Endothelial cell of umbilical vein (primary cell): ENCODE results near the gene GRM4.

ENCODE experiments used
- EZH2 ChIP-seq: IDR thresholded peaks from 2 replicates; pipeline ENCODE4 v1.6.1; 2012; ENCODE audit warnings: borderline replicate concordance, low read depth, mild to moderate bottlenecking, moderate library complexity, low read length, inconsistent platforms; ENCODE audit not compliant: severe bottlenecking
- FOS ChIP-seq: IDR thresholded peaks from 2 replicates; pipeline ENCODE4 v1.6.1; 2011; ENCODE audit warnings: mild to moderate bottlenecking, low read length, moderate library complexity, borderline replicate concordance; ENCODE audit not compliant: insufficient read depth
- MYC ChIP-seq: IDR thresholded peaks from one replicate; pipeline ENCODE4 v1.6.1; 2011; ENCODE audit warnings: mild to moderate bottlenecking, low read depth, low read length
- POLR2A ChIP-seq: IDR thresholded peaks from 2 replicates; pipeline ENCODE4 v1.6.1; 2012; ENCODE audit warnings: low read depth, mild to moderate bottlenecking, control low read depth, low read length
- TF ChIP-seq, protein P1 (sequence below), 2 donors: IDR thresholded peaks; 1 replicate in 1 of 2; 2 replicates in 1 of 2; pipeline ENCODE4 v1.5.1; 2011; ENCODE audit warnings: low read length in 2 of 2, mild to moderate bottlenecking in 2 of 2, moderate library complexity in 2 of 2, control low read depth in 1 of 2, inconsistent platforms in 1 of 2, low read depth in 1 of 2; ENCODE audit not compliant: insufficient read depth in 1 of 2; ENCODE audit errors: extremely low read depth in 1 of 2

DNA sequence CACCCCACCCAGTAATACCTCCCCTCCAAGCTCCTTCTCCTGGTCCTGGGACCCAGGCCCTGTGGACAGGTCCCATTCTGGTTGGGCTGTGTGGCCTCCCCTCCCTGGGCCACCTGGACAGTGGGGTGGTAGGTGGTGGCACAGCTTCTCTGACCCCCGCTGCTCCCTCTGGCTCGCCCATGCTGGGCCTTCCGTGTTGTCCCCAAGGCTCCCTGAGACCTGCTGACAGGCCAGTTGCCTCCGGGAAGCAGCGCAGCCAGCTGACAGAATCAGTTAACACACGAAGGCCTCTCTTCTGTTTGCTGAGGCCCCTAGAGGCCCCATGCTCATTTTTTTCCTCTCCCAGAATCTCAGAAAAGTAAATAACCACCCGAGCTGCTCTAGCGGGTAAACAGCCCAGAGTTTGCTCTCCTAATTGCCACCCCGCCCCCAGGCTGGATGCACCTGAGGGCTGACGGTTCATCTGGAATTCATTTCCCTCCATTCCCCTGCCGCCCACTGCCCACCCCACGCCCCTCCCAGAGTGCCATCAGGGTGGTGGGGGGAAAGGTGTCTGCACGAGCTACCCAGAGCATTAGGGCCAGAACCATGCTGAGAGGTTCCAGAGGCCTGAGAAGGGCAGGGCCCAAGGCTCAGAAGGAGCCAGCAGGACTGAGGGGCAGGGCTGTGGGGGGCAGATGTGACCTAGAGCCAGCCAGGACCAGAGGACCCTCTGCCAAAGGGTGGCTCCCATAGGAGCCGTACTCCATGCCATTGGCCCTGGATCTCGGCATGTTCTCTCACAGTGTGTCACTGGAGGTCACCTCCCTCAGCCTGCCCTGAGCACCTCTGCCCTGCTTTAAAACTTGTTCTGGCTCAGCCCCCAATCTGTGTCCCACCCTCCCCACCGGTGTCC, 157.5 kb downstream of the GRM4 start:
- TF ChIP-seq, protein P1, sequence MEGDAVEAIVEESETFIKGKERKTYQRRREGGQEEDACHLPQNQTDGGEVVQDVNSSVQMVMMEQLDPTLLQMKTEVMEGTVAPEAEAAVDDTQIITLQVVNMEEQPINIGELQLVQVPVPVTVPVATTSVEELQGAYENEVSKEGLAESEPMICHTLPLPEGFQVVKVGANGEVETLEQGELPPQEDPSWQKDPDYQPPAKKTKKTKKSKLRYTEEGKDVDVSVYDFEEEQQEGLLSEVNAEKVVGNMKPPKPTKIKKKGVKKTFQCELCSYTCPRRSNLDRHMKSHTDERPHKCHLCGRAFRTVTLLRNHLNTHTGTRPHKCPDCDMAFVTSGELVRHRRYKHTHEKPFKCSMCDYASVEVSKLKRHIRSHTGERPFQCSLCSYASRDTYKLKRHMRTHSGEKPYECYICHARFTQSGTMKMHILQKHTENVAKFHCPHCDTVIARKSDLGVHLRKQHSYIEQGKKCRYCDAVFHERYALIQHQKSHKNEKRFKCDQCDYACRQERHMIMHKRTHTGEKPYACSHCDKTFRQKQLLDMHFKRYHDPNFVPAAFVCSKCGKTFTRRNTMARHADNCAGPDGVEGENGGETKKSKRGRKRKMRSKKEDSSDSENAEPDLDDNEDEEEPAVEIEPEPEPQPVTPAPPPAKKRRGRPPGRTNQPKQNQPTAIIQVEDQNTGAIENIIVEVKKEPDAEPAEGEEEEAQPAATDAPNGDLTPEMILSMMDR (IDR thresholded peaks at IDR 0.05; ENCODE audit: extremely low read depth in 1 of 2, insufficient read depth in 1 of 2, low read depth in 1 of 2, low read length in 2 of 2) = no peak
- no peak for TF ChIP-seq EZH2
- TF ChIP-seq FOS = no peak
- no peak for TF ChIP-seq POLR2A
- no peak for TF ChIP-seq MYC
